HG03354 (cell line): ENCODE results near the gene FBLN2.

Experiments used
- ATAC-seq: cut with Tn5 transposase; IDR thresholded peaks from one replicate; pipeline ENCODE4 v1.9.1; 2021; ENCODE audit warnings: mild to moderate bottlenecking; ENCODE audit not compliant: unreplicated experiment, poor library complexity, severe bottlenecking

Gene FBLN2

GRCh38 chr3:13616359-13616758 lies 67.4 kb downstream of the FBLN2 start:
- ATAC-seq, result no peak

DNA sequence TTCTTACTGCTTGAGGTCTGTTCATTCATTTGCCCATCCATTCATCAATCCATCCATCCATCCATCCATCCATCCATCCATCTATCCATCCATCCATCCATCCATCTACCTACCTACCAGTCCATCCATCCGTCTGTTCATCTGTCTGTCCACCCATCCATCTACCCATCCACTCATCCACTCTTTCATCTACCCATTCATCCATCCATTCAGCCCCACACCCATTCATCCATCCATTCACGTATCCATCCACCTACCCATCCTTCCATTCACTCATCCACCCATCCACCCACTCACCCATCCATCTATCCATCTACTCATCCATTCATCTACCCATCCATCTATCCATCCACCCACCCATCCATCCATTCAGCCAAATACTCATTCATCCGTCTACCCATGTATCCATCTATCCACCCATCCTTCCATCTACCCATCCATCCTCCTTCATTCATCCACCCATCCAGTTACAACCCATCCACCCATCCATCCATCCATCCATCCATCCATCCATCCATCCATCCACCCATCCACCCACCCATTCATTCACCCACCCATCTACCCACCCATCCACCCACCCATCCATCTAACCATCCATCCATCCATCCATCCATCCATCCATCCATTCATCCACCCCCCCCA lies 68.3 kb downstream of the FBLN2 start:
- ATAC-seq, result no peak

- no peak for ATAC-seq
These were observed 69.1 kb downstream of the FBLN2 start for GRCh38 chr3:13617981-13618380.

- ATAC-seq, result no peak
These were observed 69.9 kb downstream of the FBLN2 start for GRCh38 chr3:13618836-13619235.

- no peak for ATAC-seq
These were observed 70.8 kb downstream of the FBLN2 start for GRCh38 chr3:13619661-13620230.

GRCh38 chr3:13620281-13620680 lies 71.4 kb downstream of the FBLN2 start:
- ATAC-seq, result no peak

DNA sequence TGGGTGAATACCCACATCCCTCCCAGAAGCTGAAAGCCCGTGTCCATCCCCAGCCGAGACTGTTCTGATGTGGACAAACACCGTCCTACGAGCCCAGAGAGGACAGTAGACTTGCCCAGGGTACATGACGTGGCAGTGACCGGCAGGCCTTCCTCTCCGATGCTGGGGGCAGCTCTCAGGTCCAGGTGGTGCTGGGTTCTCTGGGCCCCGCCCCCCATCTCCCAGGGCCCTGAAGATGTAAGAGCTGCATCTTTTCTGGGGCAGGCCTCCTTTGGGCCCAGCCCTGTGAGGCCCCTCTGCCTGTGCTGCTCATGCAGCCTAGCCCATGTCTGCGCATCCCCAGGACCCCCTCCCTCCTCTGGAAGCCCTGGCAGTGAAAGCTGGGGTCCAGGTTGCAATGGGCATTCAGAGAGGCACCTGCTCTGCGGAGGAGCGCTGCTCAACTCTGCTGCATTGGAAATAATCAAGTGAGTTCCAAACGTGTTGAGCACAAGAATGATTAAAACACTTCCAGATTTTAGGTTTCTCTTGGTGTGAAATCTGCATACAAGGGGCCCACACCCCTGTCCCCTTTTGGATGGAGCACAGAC lies 71.9 kb downstream of the FBLN2 start:
- no peak for ATAC-seq

DNA sequence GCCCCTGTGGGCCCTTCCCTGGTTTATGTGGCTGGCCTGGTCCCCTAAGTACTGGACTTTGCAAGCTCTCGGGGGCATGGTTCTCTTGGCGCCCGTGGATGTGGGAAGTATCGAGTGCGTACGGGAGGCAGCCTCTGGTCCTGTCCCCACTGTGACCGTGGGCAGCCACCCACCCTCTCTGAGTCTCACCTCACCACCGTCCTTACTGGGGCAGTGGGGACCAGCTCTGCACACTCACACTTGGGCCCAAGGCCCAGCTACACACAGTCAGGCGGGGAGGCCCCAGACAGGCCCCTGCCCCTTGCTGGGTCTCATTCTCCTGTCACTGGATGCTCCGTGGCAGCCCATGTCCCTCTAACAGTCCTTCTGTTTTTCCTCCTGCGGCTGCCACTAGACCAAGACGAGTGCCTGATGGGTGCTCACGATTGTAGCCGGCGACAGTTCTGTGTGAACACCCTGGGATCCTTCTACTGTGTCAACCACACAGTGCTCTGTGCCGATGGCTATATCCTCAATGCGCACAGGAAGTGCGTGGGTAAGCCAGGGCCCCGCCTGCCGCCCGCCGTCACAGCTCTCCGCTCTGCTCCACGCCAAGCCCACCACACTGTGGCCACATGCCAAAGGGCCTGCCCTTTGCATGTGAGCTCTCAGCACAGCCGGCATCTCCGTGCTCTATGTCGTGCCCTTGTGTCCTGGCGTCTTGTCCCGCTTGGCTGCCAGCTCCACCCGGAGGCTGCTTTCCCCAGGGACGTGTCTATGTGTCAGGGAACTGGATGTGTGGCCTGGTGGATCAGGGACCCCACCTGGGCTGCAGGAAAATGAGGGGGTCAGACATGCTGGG lies 72.7 kb downstream of the FBLN2 start:
- ATAC-seq, result no peak

GRCh38 chr3:13622356-13622755 lies 73.4 kb downstream of the FBLN2 start:
- no peak for ATAC-seq

DNA sequence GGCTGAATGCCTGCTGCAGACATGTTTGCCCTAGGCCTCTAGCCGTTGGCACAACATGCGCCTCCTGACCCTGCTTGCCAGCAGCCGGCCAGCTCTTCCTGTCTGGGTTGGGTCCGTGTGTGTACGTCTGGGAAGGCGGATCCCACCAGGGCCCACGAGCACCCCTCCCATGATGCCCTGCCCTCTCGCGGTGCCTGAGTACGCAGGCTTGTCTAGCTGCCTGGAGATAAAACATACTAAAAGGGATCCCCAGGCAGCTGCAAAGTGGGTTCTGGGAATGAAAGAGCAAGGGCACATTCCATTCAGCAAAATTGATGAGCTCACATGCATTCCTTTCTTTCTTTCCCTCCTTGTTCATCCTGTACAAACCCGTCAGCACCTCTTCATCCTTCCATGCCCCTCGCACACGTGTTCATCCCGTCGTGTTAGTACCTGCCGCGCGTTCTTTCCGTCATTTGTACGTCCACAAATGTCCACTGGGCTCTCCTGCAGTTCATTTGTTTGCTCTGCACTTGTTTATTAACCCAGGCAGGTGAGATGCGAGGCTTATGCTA lies 74.3 kb downstream of the FBLN2 start:
- no peak for ATAC-seq

DNA sequence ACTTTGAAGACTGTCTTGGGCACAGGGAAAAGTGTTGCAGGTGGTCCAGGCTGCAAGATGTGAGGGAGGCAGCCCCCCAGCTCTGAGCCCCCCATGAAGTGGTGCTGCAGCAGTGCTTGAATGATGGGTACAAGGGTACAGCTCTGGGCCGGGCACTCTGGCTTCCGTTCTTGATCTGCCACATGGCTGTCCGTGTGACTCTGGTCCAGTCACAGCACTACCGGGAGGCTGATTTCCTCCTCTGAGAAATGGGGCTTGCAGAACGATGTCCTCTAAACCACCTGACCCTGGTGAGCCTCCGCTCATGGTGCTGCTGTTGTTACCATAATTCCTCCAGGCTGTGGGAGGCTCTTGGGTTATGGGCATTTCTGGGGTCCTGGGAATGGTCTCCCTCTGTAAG lies 75.1 kb downstream of the FBLN2 start:
- no peak for ATAC-seq

GRCh38 chr3:13624671-13625125 lies 75.8 kb downstream of the FBLN2 start:
- no peak for ATAC-seq

DNA sequence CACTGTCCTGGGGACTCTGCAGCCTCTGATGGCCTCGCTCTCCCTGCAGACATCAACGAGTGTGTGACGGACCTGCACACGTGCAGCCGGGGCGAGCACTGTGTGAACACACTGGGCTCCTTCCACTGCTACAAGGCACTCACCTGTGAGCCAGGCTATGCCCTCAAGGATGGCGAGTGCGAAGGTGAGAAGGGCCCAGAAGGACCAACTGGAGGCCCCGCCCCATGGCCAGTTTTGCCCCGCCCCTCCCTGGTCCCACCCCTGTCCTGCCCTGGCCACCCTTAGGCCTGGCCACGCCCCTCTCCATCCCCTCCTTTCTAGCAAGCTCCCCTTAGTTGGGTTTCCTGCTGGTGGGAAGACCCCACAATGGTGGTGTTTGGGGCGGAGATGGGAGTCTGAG lies 77.5 kb downstream of the FBLN2 start:
- no peak for ATAC-seq

DNA sequence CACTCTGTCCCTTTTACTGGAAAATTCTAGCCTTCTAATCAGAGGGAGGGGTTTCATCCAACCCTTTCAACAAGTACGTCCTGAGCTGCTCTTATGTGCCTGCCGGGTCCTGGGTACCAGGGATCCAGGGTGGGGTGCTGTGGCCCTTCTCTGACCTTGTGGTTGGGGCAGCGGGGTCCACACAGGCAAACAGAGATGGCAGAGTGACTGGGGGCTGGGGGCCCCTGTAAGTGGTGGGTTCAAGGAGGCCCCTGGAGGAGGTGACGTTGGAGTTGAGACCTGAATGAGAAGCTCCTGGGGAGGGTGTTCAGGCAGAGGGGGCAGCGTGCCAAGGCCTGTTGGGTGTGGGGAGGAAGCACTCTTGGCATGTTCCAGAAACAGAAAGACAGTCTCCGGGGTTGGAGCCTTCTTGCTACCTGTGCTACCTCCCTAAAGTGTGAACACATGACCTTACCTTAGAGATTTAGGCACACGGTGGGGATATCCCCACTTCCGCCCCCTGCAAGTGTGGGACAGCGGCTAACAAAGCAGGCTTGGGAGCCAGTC lies 78.1 kb downstream of the FBLN2 start:
- no peak for ATAC-seq

DNA sequence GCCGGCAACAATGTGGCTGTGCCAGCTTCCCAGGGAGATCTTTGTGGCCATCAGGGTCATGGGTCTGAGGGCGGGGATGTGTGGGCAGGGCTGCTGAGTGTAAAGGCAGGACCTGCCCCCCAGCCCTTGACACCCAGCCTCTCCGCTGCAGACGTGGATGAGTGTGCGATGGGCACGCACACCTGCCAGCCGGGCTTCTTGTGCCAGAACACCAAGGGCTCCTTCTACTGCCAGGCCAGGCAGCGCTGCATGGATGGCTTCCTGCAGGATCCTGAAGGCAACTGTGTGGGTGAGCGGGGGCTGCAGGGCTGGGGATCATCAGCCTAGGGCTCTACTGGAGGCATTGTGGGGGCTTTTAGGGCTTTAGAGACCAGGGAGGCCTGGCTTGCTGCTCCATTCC lies 78.8 kb downstream of the FBLN2 start:
- no peak for ATAC-seq

GRCh38 chr3:13628432-13628831 lies 79.5 kb downstream of the FBLN2 start:
- ATAC-seq, result no peak

GRCh38 chr3:13628841-13629551 lies 80.1 kb downstream of the FBLN2 start:
- ATAC-seq, result no peak

DNA sequence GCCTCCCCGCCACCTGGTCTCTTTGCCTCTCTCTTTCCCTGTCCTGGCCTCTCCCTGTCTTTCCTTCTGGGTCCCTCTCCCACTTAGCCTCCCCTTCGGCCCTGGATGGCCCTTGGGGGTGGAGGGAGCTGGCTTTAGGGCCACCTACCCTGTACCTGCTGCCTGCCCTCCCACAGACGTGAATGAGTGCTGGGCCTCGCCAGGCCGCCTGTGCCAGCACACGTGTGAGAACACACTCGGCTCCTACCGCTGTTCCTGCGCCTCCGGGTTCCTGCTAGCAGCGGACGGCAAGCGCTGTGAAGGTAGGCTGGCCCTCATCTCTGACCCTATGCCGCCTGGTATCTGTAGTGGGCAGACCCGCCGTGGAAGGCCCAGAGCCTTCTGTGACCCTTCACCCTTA lies 80.7 kb downstream of the FBLN2 start:
- no peak for ATAC-seq

DNA sequence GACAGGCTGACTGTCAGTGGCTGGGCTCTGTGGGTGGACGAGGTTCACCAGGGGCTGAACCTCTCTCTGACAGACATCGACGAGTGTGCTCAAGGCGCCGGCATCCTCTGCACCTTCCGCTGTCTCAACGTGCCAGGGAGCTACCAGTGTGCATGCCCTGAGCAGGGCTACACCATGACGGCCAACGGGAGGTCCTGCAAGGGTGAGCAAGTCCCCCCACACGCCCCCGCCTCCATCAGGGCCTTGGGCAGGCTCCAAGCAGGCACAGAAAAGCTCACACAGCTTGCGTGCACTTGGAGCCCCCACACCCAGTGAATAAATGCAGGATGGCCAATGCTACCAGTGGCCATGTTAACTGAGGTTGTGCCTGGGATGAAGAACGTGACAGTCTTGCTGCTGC lies 82.3 kb downstream of the FBLN2 start:
- ATAC-seq, result no peak
